Endodermal cell (in vitro differentiated cells): Measurements from ENCODE around the gene PATE2. TPM values are rescaled to one million over a fixed set of nuclear protein-coding genes. Genes with fewer than 3 reads are reported as not detected.

Experiments used
- DNase-seq: peaks from one replicate; pipeline ENCODE4 v3.0.0-alpha.2; 2017
- H3K27ac ChIP-seq: 2 replicates; pipeline ENCODE4 v1.5.1; 2013; ENCODE audit warnings: mild to moderate bottlenecking, low read depth, low read length, moderate library complexity
- H3K27me3 ChIP-seq: 2 replicates; pipeline ENCODE4 v1.6.1; 2013; ENCODE audit warnings: mild to moderate bottlenecking, low read length, moderate library complexity; ENCODE audit not compliant: insufficient read depth, control insufficient read depth, poor library complexity, severe bottlenecking
- H3K36me3 ChIP-seq: 2 replicates; pipeline ENCODE4 v1.7.0; 2013; ENCODE audit warnings: mild to moderate bottlenecking, low read length, moderate library complexity; ENCODE audit not compliant: control insufficient read depth, insufficient read depth
- H3K4me1 ChIP-seq: one replicate; pipeline ENCODE4 v1.7.0; 2013; ENCODE audit warnings: low read length; ENCODE audit not compliant: control insufficient read depth, insufficient read depth
- H3K4me3 ChIP-seq: 2 replicates; pipeline ENCODE4 v1.5.1; 2013; ENCODE audit warnings: mild to moderate bottlenecking, low read length, moderate library complexity
- H3K9ac ChIP-seq: 2 replicates; pipeline ENCODE4 v1.6.1; 2013; ENCODE audit warnings: mild to moderate bottlenecking, low read length, moderate library complexity; ENCODE audit not compliant: poor library complexity, severe bottlenecking; ENCODE audit errors: extremely low read depth
- H3K9me3 ChIP-seq: 2 replicates; pipeline ENCODE4 v1.6.1; 2013; ENCODE audit warnings: mild to moderate bottlenecking, low read length, moderate library complexity; ENCODE audit not compliant: control insufficient read depth
- H3K27ac Mint-ChIP-seq: 2 replicates; pipeline ENCODE4 v1.8.0; 2020; ENCODE audit warnings: mixed read lengths
- H3K27me3 Mint-ChIP-seq: 2 replicates; pipeline ENCODE4 v1.8.0; 2021; ENCODE audit warnings: mild to moderate bottlenecking, mixed read lengths; ENCODE audit not compliant: insufficient read depth
- H3K36me3 Mint-ChIP-seq: 2 replicates; pipeline ENCODE4 v1.8.0; 2020; ENCODE audit warnings: low read depth, mixed read lengths
- H3K4me1 Mint-ChIP-seq: 2 replicates; pipeline ENCODE4 v1.8.0; 2020; ENCODE audit warnings: mixed read lengths
- H3K4me3 Mint-ChIP-seq: 2 replicates; pipeline ENCODE4 v1.8.0; 2020; ENCODE audit warnings: mild to moderate bottlenecking, moderate library complexity, mixed read lengths
- H3K9me3 Mint-ChIP-seq: 2 replicates; pipeline ENCODE4 v1.8.0; 2020; ENCODE audit warnings: mild to moderate bottlenecking, mixed read lengths
- WGBS, 2 experiments: methylation state at CpG; one replicate each; pipeline versions ENCODE4 v1.1.5 to v1.1.7; 2013; ENCODE audit warnings: missing lambda C conversion rate in 2 of 2, mixed read lengths in 1 of 2; ENCODE audit not compliant: insufficient coverage in 1 of 2, insufficient read length in 1 of 2; 5-methylcytosine and 5-hydroxymethylcytosine counted together
- long read RNA-seq, 4 experiments: library from polyadenylated mRNA in 2 of 4; library from RNA in 1 of 4; library from capped mRNA in 1 of 4; stranded (forward) in 3 of 4; unstranded in 1 of 4; transcript quantifications; one replicate each; pipeline ENCODE4 v2.0.0, GENCODE V29; 2020 to 2021; ENCODE audit warnings: inconsistent platforms in 1 of 4
- polyA plus RNA-seq, 2 experiments: library from polyadenylated mRNA; stranded (reverse); fragments of 50-300 nt; gene quantifications; one replicate each; pipeline ENCODE4 v1.2.3, GENCODE V29; 2013
- total RNA-seq, 2 donors: library from RNA; stranded (reverse); fragmentation: NEBNext Ultra II Directional in 1 of 2; extraction: Animal tissue kit (Norgen Biotek cat#: 25700) in 1 of 2; gene quantifications; 2 replicates in 1 of 2; 3 replicates in 1 of 2; pipeline ENCODE4 v1.2.1, GENCODE V29; 2021
- TF ChIP-seq, protein P1 (sequence below): fragments of 200-600 bp; sonication (generic); conservative IDR thresholded peaks from 2 replicates; pipeline ENCODE4 v1.5.0; 2021; ENCODE audit warnings: antibody characterized with exemption, mild to moderate bottlenecking

PATE2 gene
- under 1 TPM in 1 of 2 donors, not detected in 1; 0.79 TPM for total RNA-seq
- not detected for polyA plus RNA-seq (2013, experiment 1 of 2)
- not detected for polyA plus RNA-seq (2013, experiment 2 of 2)
- long read RNA-seq, experiment 1, result 0 reads
- long read RNA-seq, experiment 2, result 0 reads
- long read RNA-seq, experiment 3, result 0 reads
- long read RNA-seq, experiment 4, result 0 reads

DNA sequence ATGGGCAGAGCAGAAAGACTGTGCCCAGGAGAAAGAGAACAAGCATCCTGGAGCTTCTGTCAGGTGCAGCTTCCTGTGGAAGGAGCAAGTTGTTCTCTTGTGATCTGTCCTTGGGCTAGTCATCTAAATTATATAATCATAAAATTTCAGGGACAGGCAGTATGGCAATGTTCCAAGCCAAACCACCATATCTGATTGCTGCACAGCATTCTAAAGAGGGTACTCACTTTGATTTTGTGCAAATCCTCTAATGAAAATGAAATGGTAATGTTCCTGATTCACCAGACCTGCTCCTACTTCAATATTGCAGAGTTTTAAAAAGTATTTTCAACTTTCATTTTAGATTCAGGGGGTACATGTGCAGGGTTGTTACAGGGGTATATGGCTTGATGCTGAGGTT, at the start of gene PATE2:
Gene PATE2, minus strand, starts transcription at position 101 of the 400 bp plus-strand sequence. Its CDS starts 55 bp downstream, at position 46.
- Histone ChIP-seq H3K9ac (no peak within 1 kb of the TSS), H3K36me3 (no peaks in the 10 kb centered on the region), H3K9me3 (no peaks in the 10 kb centered on the region), H3K27me3 (peaks cover 23% of the 10 kb centered on the region), H3K4me1 (no peaks in the 10 kb centered on the region), H3K4me3 (no peak within 1 kb of the TSS), H3K27ac (no peak within 1 kb of the TSS)
- no peak for DNase-seq
- TF ChIP-seq, protein P1, sequence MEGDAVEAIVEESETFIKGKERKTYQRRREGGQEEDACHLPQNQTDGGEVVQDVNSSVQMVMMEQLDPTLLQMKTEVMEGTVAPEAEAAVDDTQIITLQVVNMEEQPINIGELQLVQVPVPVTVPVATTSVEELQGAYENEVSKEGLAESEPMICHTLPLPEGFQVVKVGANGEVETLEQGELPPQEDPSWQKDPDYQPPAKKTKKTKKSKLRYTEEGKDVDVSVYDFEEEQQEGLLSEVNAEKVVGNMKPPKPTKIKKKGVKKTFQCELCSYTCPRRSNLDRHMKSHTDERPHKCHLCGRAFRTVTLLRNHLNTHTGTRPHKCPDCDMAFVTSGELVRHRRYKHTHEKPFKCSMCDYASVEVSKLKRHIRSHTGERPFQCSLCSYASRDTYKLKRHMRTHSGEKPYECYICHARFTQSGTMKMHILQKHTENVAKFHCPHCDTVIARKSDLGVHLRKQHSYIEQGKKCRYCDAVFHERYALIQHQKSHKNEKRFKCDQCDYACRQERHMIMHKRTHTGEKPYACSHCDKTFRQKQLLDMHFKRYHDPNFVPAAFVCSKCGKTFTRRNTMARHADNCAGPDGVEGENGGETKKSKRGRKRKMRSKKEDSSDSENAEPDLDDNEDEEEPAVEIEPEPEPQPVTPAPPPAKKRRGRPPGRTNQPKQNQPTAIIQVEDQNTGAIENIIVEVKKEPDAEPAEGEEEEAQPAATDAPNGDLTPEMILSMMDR, result no peak
- Mint-ChIP-seq H3K4me3 (no peak within 1 kb of the TSS), H3K9me3 (peaks cover 2% of the 10 kb centered on the region), H3K27ac (no peak within 1 kb of the TSS), H3K4me1 (peaks cover 3% of the 10 kb centered on the region), H3K27me3 (peaks cover 15% of the 10 kb centered on the region), H3K36me3 (no peaks in the 10 kb centered on the region)

DNA sequence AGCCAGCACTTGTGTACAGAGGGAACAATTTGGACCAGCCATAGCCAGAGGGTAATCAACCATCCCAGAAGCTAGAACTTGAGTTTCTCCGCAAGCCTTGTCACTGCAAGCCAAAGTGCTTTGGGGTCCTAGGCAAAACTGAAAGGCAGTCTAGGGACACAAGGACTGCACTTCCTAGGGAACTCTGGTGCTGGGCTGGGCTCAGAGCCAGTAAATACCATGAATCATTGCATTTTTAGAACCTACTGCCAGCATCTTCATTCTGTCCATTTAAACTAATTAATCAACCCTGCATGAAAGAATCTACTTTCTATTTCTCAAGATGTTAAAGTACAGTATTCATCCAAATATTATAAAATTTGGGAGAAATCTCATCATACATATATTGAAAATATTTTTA, 29.3 kb upstream of the PATE2 start:
- Mint-ChIP-seq H3K4me3 (no peak overlapping the region), H3K9me3 (peaks cover 5% of the 10 kb centered on the region), H3K27me3 (peaks cover 4% of the 10 kb centered on the region), H3K4me1 (no peaks in the 10 kb centered on the region), H3K36me3 (no peaks in the 10 kb centered on the region), H3K27ac (no peak overlapping the region)
- no peak for DNase-seq
- 96 to 100% methylated on average over 1 of the region's 1 CpG for WGBS, 2 experiments
- H3K36me3 ChIP-seq, result no peaks in the 10 kb centered on the region
- no peaks in the 10 kb centered on the region for H3K4me1 ChIP-seq
- H3K27me3 ChIP-seq, result no peaks in the 10 kb centered on the region
- H3K4me3 ChIP-seq, result no peak overlapping the region
- TF ChIP-seq, protein P1, result no peak
- H3K9ac ChIP-seq, result no peak overlapping the region
- peaks cover 9% of the 10 kb centered on the region for H3K9me3 ChIP-seq
- no peak overlapping the region for H3K27ac ChIP-seq

DNA sequence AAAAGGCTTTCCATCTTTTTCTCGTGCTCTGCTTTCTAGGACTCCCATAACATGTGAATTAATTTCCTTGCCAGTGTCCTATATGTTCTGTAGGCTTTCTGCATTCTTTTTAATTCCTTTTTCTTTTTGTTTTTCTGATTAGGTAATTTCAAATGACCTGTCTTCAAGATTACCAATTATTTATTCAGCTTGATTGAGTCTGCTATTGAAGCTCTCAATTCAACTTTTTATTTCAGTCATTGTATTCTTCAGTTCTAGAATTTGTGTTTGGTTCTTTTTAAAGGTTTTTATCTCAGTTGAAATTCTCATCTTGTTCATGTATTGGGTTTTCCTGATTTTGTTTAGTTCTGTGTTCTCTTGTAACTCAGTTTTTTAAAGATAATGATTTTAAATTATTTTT, 23.8 kb upstream of the PATE2 start:
- Mint-ChIP-seq H3K4me3 (no peak overlapping the region), H3K36me3 (no peaks in the 10 kb centered on the region), H3K4me1 (no peaks in the 10 kb centered on the region), H3K9me3 (peaks cover 16% of the 10 kb centered on the region), H3K27me3 (no peaks in the 10 kb centered on the region), H3K27ac (no peak overlapping the region)
- no peak overlapping the region for H3K9ac ChIP-seq
- H3K36me3 ChIP-seq, result no peaks in the 10 kb centered on the region
- H3K9me3 ChIP-seq, result peaks cover 31% of the 10 kb centered on the region
- no peak overlapping the region for H3K27ac ChIP-seq
- no peaks in the 10 kb centered on the region for H3K27me3 ChIP-seq
- H3K4me1 ChIP-seq, result no peaks in the 10 kb centered on the region
- no peak overlapping the region for H3K4me3 ChIP-seq
- WGBS, 2 experiments, result 0% methylated on average over 1 of the region's 1 CpG; no CpG with 5 or more reads in 1 of the 2 experiments
- TF ChIP-seq, protein P1, result no peak
- DNase-seq, result no peak
